Trophoblast cell (in vitro differentiated cells and primary cell): ENCODE results near the gene KDM2A.

ENCODE experiments used
- DNase-seq, 2 donors: peaks; one replicate each; pipeline ENCODE4 v3.0.0-alpha.2; 2016
- H2AFZ ChIP-seq: 2 replicates; pipeline ENCODE4 v1.6.1; 2013; ENCODE audit warnings: low read length, moderate library complexity, mild to moderate bottlenecking; ENCODE audit not compliant: insufficient read depth, poor library complexity
- H2AK5ac ChIP-seq: 2 replicates; pipeline ENCODE4 v1.6.1; 2013; ENCODE audit warnings: mild to moderate bottlenecking, low read length
- H2BK120ac ChIP-seq: 2 replicates; pipeline ENCODE4 v1.6.1; 2013; ENCODE audit warnings: low read length, mild to moderate bottlenecking, moderate library complexity; ENCODE audit not compliant: insufficient read depth, poor library complexity
- H2BK12ac ChIP-seq: 2 replicates; pipeline ENCODE4 v1.6.1; 2013; ENCODE audit warnings: mild to moderate bottlenecking, low read length, moderate library complexity
- H2BK5ac ChIP-seq: 2 replicates; pipeline ENCODE4 v1.6.1; 2013; ENCODE audit warnings: low read length, low read depth, moderate library complexity, mild to moderate bottlenecking; ENCODE audit not compliant: poor library complexity
- H3K14ac ChIP-seq: 2 replicates; pipeline ENCODE4 v1.6.1; 2013; ENCODE audit warnings: mild to moderate bottlenecking, low read length
- H3K18ac ChIP-seq: 2 replicates; pipeline ENCODE4 v1.6.1; 2013; ENCODE audit warnings: mild to moderate bottlenecking, low read length
- H3K23ac ChIP-seq: 2 replicates; pipeline ENCODE4 v1.6.1; 2013; ENCODE audit warnings: low read length
- H3K27ac ChIP-seq: 2 replicates; pipeline ENCODE4 v1.5.1; 2013; ENCODE audit warnings: low read depth, mild to moderate bottlenecking, inconsistent platforms, low read length, moderate library complexity
- H3K27me3 ChIP-seq: 2 replicates; pipeline ENCODE4 v1.6.1; 2013; ENCODE audit warnings: inconsistent platforms, mild to moderate bottlenecking, low read length, moderate library complexity; ENCODE audit not compliant: insufficient read depth
- H3K36me3 ChIP-seq, 2 experiments: 1 replicate in 1 of 2; 2 replicates in 1 of 2; pipeline ENCODE4 v1.6.1; 2013; ENCODE audit warnings: low read length in 2 of 2, mild to moderate bottlenecking in 2 of 2, moderate library complexity in 1 of 2; ENCODE audit not compliant: insufficient read depth in 2 of 2, control insufficient read depth in 1 of 2
- H3K4ac ChIP-seq: 2 replicates; pipeline ENCODE4 v1.6.1; 2013; ENCODE audit warnings: low read depth, mild to moderate bottlenecking, low read length, moderate library complexity
- H3K4me1 ChIP-seq, 2 experiments: 1 replicate in 1 of 2; 2 replicates in 1 of 2; pipeline ENCODE4 v1.6.1; 2013; ENCODE audit warnings: low read length in 2 of 2, mild to moderate bottlenecking in 2 of 2, moderate library complexity in 1 of 2; ENCODE audit not compliant: insufficient read depth in 2 of 2, control insufficient read depth in 1 of 2
- H3K4me2 ChIP-seq: 2 replicates; pipeline ENCODE4 v1.6.1; 2013; ENCODE audit warnings: inconsistent platforms, mild to moderate bottlenecking, low read length, moderate library complexity
- H3K4me3 ChIP-seq: 2 replicates; pipeline ENCODE4 v1.5.1; 2013; ENCODE audit warnings: mild to moderate bottlenecking, low read depth, low read length, inconsistent platforms
- H3K79me1 ChIP-seq: one replicate; pipeline ENCODE4 v1.6.1; 2013; ENCODE audit warnings: low read length
- H3K79me2 ChIP-seq: 2 replicates; pipeline ENCODE4 v1.6.1; 2013; ENCODE audit warnings: low read length, mild to moderate bottlenecking; ENCODE audit not compliant: control insufficient read depth, insufficient read depth, poor library complexity
- H3K9ac ChIP-seq: 2 replicates; pipeline ENCODE4 v1.6.1; 2013; ENCODE audit warnings: mild to moderate bottlenecking, low read length
- H3K9me3 ChIP-seq: 2 replicates; pipeline ENCODE4 v1.6.1; 2013; ENCODE audit warnings: low read depth, mild to moderate bottlenecking, control low read depth, inconsistent platforms, low read length; ENCODE audit not compliant: insufficient read depth
- H4K12ac ChIP-seq: 2 replicates; pipeline ENCODE4 v1.6.1; 2013; ENCODE audit warnings: low read depth, mild to moderate bottlenecking, low read length, moderate library complexity
- H4K8ac ChIP-seq: 2 replicates; pipeline ENCODE4 v1.6.1; 2013; ENCODE audit warnings: low read depth, mild to moderate bottlenecking, low read length, moderate library complexity
- H4K91ac ChIP-seq: one replicate; pipeline ENCODE4 v1.6.1; 2013; ENCODE audit warnings: low read depth, mild to moderate bottlenecking, low read length, moderate library complexity
- WGBS: extraction: QIAGEN DNeasy Blood & Tissue Kit; methylation state at CpG from one replicate; pipeline ENCODE4 v1.1.7; 2013; ENCODE audit warnings: missing lambda C conversion rate; ENCODE audit not compliant: insufficient read length, insufficient coverage; ENCODE audit errors: extremely low coverage; 5-methylcytosine and 5-hydroxymethylcytosine counted together

KDM2A gene

DNA sequence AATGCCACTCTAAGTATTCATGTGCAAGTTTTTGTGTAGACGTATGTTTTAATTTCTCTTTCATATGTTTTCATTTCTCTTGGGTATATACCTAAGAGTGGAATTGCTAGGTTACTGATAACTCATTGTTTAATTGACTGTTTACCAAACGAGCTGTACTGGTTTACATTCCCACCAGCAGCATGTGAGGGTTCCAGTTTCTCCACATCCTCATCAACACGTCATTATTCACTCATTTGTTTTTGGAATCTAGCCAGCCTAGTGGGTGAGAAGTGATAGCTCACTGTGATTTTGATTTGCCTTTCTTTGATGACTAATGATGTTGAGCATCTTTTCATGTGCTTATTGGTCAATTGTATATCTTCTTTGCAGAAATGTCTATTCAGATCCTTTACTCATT lies 174.0 kb downstream of the KDM2A start:
- Histone ChIP-seq H4K12ac (no peak overlapping the region), H2BK5ac (no peak overlapping the region), H3K18ac (no peak overlapping the region), H3K36me3 (peaks cover 27 to 29% of the 10 kb centered on the region in 2 experiments), H2AK5ac (no peak overlapping the region), H2BK12ac (no peak overlapping the region), H3K4me2 (no peak overlapping the region), H3K4ac (no peak overlapping the region), H3K4me3 (no peak overlapping the region), H2BK120ac (no peak overlapping the region), H3K4me1 (peaks cover 8 to 11% of the 10 kb centered on the region in 2 experiments), H2AFZ (no peak overlapping the region), H3K79me2 (peaks cover 10% of the 10 kb centered on the region), H4K91ac (no peak overlapping the region), H3K9me3 (no peaks in the 10 kb centered on the region), H3K9ac (no peak overlapping the region), H3K27me3 (no peaks in the 10 kb centered on the region), H4K8ac (no peak overlapping the region), H3K79me1 (peaks cover 11% of the 10 kb centered on the region), H3K14ac (no peak overlapping the region), H3K27ac (no peak overlapping the region), H3K23ac (no peak overlapping the region)
- WGBS: no CpG with 5 or more reads among the region's 3 CpGs
- peak in 1 of 2 donors; percentile 87 for DNase-seq

DNA sequence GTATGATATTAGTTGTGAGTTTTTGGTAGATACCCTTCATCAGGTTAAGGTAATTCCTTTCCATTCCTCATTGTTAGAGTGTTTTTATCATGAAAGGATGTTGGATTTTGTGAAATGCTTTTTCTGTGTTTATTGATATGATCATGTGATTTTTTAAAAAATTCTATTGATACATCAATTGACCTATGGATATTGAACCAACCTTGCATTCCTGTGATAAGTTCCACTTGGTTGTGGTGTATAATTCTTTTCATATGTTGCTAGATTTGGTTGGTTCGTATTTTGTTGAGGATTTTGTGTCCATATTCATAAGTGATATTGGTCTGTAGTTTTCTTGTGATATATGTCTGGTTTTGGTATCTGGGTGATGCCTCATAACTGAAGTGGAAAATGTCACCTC lies 176.8 kb downstream of the KDM2A start:
- Histone ChIP-seq H2AFZ (no peak overlapping the region), H3K4me1 (no peaks in the 10 kb centered on the region)

DNA sequence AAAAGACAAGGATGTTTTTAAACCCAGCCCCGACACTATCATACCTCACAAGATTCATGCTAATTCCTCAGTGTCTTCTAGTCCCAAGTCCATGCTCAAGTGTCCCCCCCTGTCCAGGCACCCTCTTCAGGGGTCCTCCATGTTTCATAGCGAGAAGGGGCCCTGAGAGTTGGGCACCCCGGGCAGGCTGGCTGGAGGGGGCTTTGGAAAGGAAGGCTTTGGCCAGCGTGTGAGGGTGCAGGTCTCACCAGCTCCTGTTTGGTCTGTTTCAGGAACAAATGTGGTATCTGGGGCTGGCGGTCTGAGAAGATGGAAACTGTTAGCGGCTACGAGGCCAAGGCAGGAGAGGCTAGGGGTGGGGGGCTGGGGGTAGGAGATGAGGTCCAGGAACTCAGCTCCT lies 179.7 kb downstream of the KDM2A start:
- Histone ChIP-seq H4K91ac (no peak overlapping the region), H4K12ac (no peak overlapping the region), H2BK5ac (no peak overlapping the region), H3K27ac (no peak overlapping the region), H3K9ac (no peak overlapping the region), H3K79me1 (peaks cover 14% of the 10 kb centered on the region), H3K9me3 (peaks cover 5% of the 10 kb centered on the region), H3K4me3 (no peak overlapping the region), H3K79me2 (peaks cover 4% of the 10 kb centered on the region), H3K27me3 (no peaks in the 10 kb centered on the region), H2BK120ac (no peak overlapping the region), H3K14ac (no peak overlapping the region), H2BK12ac (no peak overlapping the region), H3K23ac (no peak overlapping the region), H3K4ac (no peak overlapping the region), H4K8ac (no peak overlapping the region), H3K4me2 (no peak overlapping the region), H2AFZ (no peak overlapping the region), H3K36me3 (peaks cover 45 to 49% of the 10 kb centered on the region in 2 experiments), H3K18ac (no peak overlapping the region), H3K4me1 (peaks cover 13 to 18% of the 10 kb centered on the region in 2 experiments), H2AK5ac (no peak overlapping the region)
- DNase-seq: no peak
- no CpG with 5 or more reads among the region's 7 CpGs for WGBS

More for the DNA sequence above, 176.8 kb downstream of the KDM2A start:
- Histone ChIP-seq H3K18ac (no peak overlapping the region), H2AK5ac (no peak overlapping the region), H2BK12ac (no peak overlapping the region), H3K9ac (no peak overlapping the region), H4K12ac (no peak overlapping the region), H3K79me2 (no peaks in the 10 kb centered on the region), H3K4me2 (no peak overlapping the region), H3K27me3 (no peaks in the 10 kb centered on the region), H2BK120ac (no peak overlapping the region), H3K79me1 (no peaks in the 10 kb centered on the region), H3K9me3 (no peaks in the 10 kb centered on the region), H2BK5ac (no peak overlapping the region), H3K4me3 (no peak overlapping the region), H3K4ac (no peak overlapping the region), H3K14ac (no peak overlapping the region), H3K27ac (no peak overlapping the region), H3K36me3 (peaks cover 42 to 45% of the 10 kb centered on the region in 2 experiments), H4K8ac (no peak overlapping the region), H4K91ac (no peak overlapping the region), H3K23ac (no peak overlapping the region)
- no peak for DNase-seq
- WGBS: no CpG with 5 or more reads among the region's 1 CpG

DNA sequence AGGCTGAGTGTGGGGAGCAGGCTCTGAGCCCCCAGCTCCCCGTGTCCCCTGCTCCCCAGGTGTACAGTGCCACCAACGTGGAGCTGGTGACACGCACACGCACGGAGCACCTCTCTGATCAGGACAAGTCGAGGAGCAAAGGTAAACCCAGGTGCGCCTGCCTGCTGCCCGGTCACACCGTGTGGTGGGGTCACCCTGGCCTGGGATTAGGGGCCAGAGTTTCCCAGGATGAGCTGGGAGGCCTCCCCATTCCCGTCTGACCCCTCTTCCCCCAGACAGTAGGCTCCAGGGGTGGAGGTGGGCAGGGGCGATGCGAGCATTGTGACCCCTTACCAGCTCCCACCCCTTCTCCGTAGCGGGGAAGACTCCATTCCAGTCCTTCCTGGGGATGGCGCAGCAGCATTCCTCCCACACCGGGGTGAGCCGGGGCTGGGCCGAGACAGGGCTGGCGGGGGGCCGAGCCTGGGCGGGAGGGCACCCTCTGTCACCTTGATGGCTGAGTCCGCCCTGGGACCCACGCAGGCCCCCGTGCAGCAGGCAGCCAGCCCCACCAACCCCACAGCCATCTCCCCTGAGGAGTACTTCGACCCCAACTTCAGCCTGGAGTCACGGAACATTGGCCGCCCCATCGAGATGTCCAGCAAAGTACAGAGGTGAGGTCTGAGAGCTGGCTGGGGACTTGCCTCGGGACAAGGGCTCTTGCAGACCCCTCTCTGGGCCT lies 180.6 kb downstream of the KDM2A start:
- Histone ChIP-seq H3K23ac (no peak overlapping the region), H3K36me3 (peaks cover 45 to 49% of the 10 kb centered on the region in 2 experiments), H4K12ac (no peak overlapping the region), H2BK12ac (no peak overlapping the region), H4K8ac (no peak overlapping the region), H4K91ac (no peak overlapping the region), H3K79me2 (peaks cover 9% of the 10 kb centered on the region), H3K14ac (no peak overlapping the region), H3K27ac (no peak overlapping the region), H3K4me2 (no peak overlapping the region), H2BK120ac (no peak overlapping the region), H2BK5ac (no peak overlapping the region), H3K4ac (no peak overlapping the region), H2AK5ac (no peak overlapping the region), H3K9ac (no peak overlapping the region), H2AFZ (no peak overlapping the region), H3K4me1 (peaks cover 19 to 24% of the 10 kb centered on the region in 2 experiments), H3K18ac (no peak overlapping the region), H3K4me3 (no peak overlapping the region), H3K9me3 (peaks cover 5% of the 10 kb centered on the region), H3K27me3 (no peaks in the 10 kb centered on the region), H3K79me1 (peaks cover 22% of the 10 kb centered on the region)
- no peak for DNase-seq
- no CpG with 5 or more reads among the region's 29 CpGs for WGBS
